ENCODE data around the gene RBP3. TPM values are rescaled to one million over a fixed set of nuclear protein-coding genes. Genes with fewer than 3 reads are reported as not detected.

The RBP3 gene
- total RNA-seq, 2 experiments from 2014 or later: not detected

- Mint-ChIP-seq H3K4me3 (no peak overlapping the region), H3K9me3 (no peaks in the 10 kb centered on the region), H3K27me3 (no peaks in the 10 kb centered on the region), H3K4me1 (ENCODE audit: low read depth) (no peaks in the 10 kb centered on the region), H3K36me3 (ENCODE audit: low read depth) (no peaks in the 10 kb centered on the region), H3K27ac (no peak overlapping the region)
- intact Hi-C loops (cut with micrococcal nuclease): no loop called here
- ChIA-PET POLR2A (no interaction called here), CTCF (no interaction called here)
- no peak for TF ChIP-seq CTCF (IDR thresholded peaks at IDR 0.05)
- no peak for DNase-seq
- no peak for ATAC-seq
Observed at GRCh38 chr10:47368431-47369180, 20.4 kb downstream of the RBP3 start.

- no peaks in the 10 kb centered on the region for H3K9me3 Mint-ChIP-seq
- intact Hi-C loops (cut with micrococcal nuclease): no loop called here
- no peaks in the 10 kb centered on the region for H3K4me1 Mint-ChIP-seq (ENCODE audit: low read depth)
- ATAC-seq (no peak), DNase-seq (no peak)
- no peaks in the 10 kb centered on the region for H3K36me3 Mint-ChIP-seq (ENCODE audit: low read depth)
- TF ChIP-seq CTCF (IDR thresholded peaks at IDR 0.05): no peak
- no peak overlapping the region for H3K4me3 Mint-ChIP-seq
- H3K27me3 Mint-ChIP-seq: no peaks in the 10 kb centered on the region
- ChIA-PET POLR2A (no interaction called here), CTCF (interaction anchor here (1.7 kb wide), 1 partner anchor 8 kb away, joined by 4 read pairs; no protein-coding TSS in a partner anchor)
- H3K27ac Mint-ChIP-seq: no peak overlapping the region
Observed at GRCh38 chr10:47369251-47369894, 21.2 kb downstream of the RBP3 start.

- intact Hi-C loops (cut with micrococcal nuclease): no loop called here
- POLR2A ChIA-PET: no interaction called here
- no peak for TF ChIP-seq CTCF (IDR thresholded peaks at IDR 0.05)
- DNase-seq: no peak
- no peaks in the 10 kb centered on the region for H3K27me3 Mint-ChIP-seq
- no peak overlapping the region for H3K4me3 Mint-ChIP-seq
- H3K36me3 Mint-ChIP-seq (ENCODE audit: low read depth): no peaks in the 10 kb centered on the region
- H3K9me3 Mint-ChIP-seq: no peaks in the 10 kb centered on the region
- no peak for ATAC-seq
- H3K27ac Mint-ChIP-seq: no peak overlapping the region
- no peaks in the 10 kb centered on the region for H3K4me1 Mint-ChIP-seq (ENCODE audit: low read depth)
- CTCF ChIA-PET: interaction anchor here (1.7 kb wide), 1 partner anchor 8 kb away, joined by 4 read pairs; no protein-coding TSS in a partner anchor
Observed at GRCh38 chr10:47370015-47370767, 22.0 kb downstream of the RBP3 start.

GRCh38 chr10:47370878-47371277, 22.7 kb downstream of the RBP3 start:
- ATAC-seq (no peak), DNase-seq (no peak)
- Mint-ChIP-seq H3K27ac (no peak overlapping the region), H3K36me3 (ENCODE audit: low read depth) (no peaks in the 10 kb centered on the region), H3K4me3 (no peak overlapping the region), H3K9me3 (no peaks in the 10 kb centered on the region), H3K4me1 (ENCODE audit: low read depth) (no peaks in the 10 kb centered on the region), H3K27me3 (peaks cover 4% of the 10 kb centered on the region)
- no peak for TF ChIP-seq CTCF (IDR thresholded peaks at IDR 0.05)
- intact Hi-C loops (cut with micrococcal nuclease): no loop called here
- ChIA-PET CTCF (interaction anchor here (1.7 kb wide), 1 partner anchor 9 kb away, joined by 4 read pairs; no protein-coding TSS in a partner anchor), POLR2A (no interaction called here)

Measured in activated CD8-positive, alpha-beta T cell treated with anti-CD3 and anti-CD28 coated beads for 36 hours (primary cell).